RWPE2 (cell line): ENCODE measurements around the gene TFDP2.

Experiments
- ATAC-seq: fragments of 200-7000 bp; cut with Tn5 transposase; 3 replicates; pipeline ENCODE4 v1.9.1; 2021; ENCODE audit warnings: low read depth
- DNase-seq: peaks from one replicate; pipeline ENCODE4 v3.0.0-alpha.2; 2020; ENCODE audit warnings: low spot score
- H3K27ac ChIP-seq: fragments of 450-650 bp; 2 replicates; pipeline ENCODE4 v1.5.1; 2017; ENCODE audit warnings: mild to moderate bottlenecking; ENCODE audit not compliant: poor library complexity, severe bottlenecking
- H3K27me3 ChIP-seq: fragments of 250-450 bp; sonication (Bioruptor Pico); 2 replicates; pipeline ENCODE4 v1.5.1; 2021; ENCODE audit warnings: mild to moderate bottlenecking, moderate library complexity; ENCODE audit not compliant: insufficient read depth, poor library complexity, severe bottlenecking
- H3K36me3 ChIP-seq: fragments of 250-450 bp; sonication (Bioruptor Pico); 2 replicates; pipeline ENCODE4 v1.5.1; 2020; ENCODE audit warnings: low read depth, mild to moderate bottlenecking, moderate library complexity
- H3K4me1 ChIP-seq: fragments of 250-450 bp; sonication (Bioruptor Pico); 2 replicates; pipeline ENCODE4 v1.5.1; 2021; ENCODE audit warnings: mild to moderate bottlenecking, moderate library complexity; ENCODE audit not compliant: insufficient read depth, poor library complexity, severe bottlenecking
- H3K4me3 ChIP-seq: fragments of 250-450 bp; sonication (Bioruptor Pico); 2 replicates; pipeline ENCODE4 v1.5.1; 2021; ENCODE audit warnings: mild to moderate bottlenecking, moderate library complexity; ENCODE audit not compliant: severe bottlenecking
- H3K9me3 ChIP-seq: fragments of 250-450 bp; sonication (Bioruptor Pico); 2 replicates; pipeline ENCODE4 v1.5.1; 2021; ENCODE audit warnings: mild to moderate bottlenecking, moderate library complexity; ENCODE audit not compliant: severe bottlenecking
- CTCF ChIP-seq: fragments of 450-650 bp; IDR thresholded peaks from one replicate; pipeline ENCODE4 v1.5.1; 2017; ENCODE audit warnings: mild to moderate bottlenecking, moderate library complexity; ENCODE audit not compliant: poor library complexity, severe bottlenecking

TFDP2 gene

GRCh38 chr3:142152384-142152783, 3.0 kb upstream of the TFDP2 start:
- no peak overlapping the region for H3K4me3 ChIP-seq
- H3K4me1 ChIP-seq = peaks cover 3% of the 10 kb centered on the region
- DNase-seq (no peak), ATAC-seq (no peak)
- peak; percentile 21 for TF ChIP-seq CTCF
- H3K27me3 ChIP-seq = no peaks in the 10 kb centered on the region
- H3K27ac ChIP-seq = no peak overlapping the region
- no peaks in the 10 kb centered on the region for H3K36me3 ChIP-seq
- H3K9me3 ChIP-seq = no peaks in the 10 kb centered on the region

GRCh38 chr3:142151828-142152227, 2.5 kb upstream of the TFDP2 start:
- no peak overlapping the region for H3K4me3 ChIP-seq
- no peak for TF ChIP-seq CTCF
- H3K27ac ChIP-seq = no peak overlapping the region
- H3K27me3 ChIP-seq = no peaks in the 10 kb centered on the region
- peaks cover 6% of the 10 kb centered on the region for H3K4me1 ChIP-seq
- H3K36me3 ChIP-seq = no peaks in the 10 kb centered on the region
- no peaks in the 10 kb centered on the region for H3K9me3 ChIP-seq
- no peak for DNase-seq
- no peak for ATAC-seq

GRCh38 chr3:142151240-142151639, 1.9 kb upstream of the TFDP2 start:
- Histone ChIP-seq H3K27ac (no peak overlapping the region), H3K4me3 (no peak overlapping the region), H3K27me3 (no peaks in the 10 kb centered on the region), H3K9me3 (no peaks in the 10 kb centered on the region), H3K4me1 (peaks cover 6% of the 10 kb centered on the region), H3K36me3 (no peaks in the 10 kb centered on the region)
- no peak for DNase-seq
- TF ChIP-seq CTCF = no peak
- ATAC-seq = no peak

- peaks cover 6% of the 10 kb centered on the region for H3K4me1 ChIP-seq
- no peaks in the 10 kb centered on the region for H3K27me3 ChIP-seq
- H3K9me3 ChIP-seq = no peaks in the 10 kb centered on the region
- TF ChIP-seq CTCF = no peak
- no peak for DNase-seq
- no peak overlapping the region for H3K4me3 ChIP-seq
- H3K36me3 ChIP-seq = no peaks in the 10 kb centered on the region
- no peak for ATAC-seq
- H3K27ac ChIP-seq = no peak overlapping the region
These were observed 927 bp upstream of the TFDP2 start for GRCh38 chr3:142150271-142150670.

GRCh38 chr3:142149673-142149992, 289 bp upstream of the TFDP2 start:
- peaks cover 12% of the 10 kb centered on the region for H3K4me1 ChIP-seq
- no peaks in the 10 kb centered on the region for H3K36me3 ChIP-seq
- ATAC-seq (no peak; the same call in 2 of the 3 replicates), DNase-seq (no peak)
- TF ChIP-seq CTCF = no peak
- peak overlapping the region; percentile 45 for H3K27ac ChIP-seq
- H3K4me3 ChIP-seq = peak overlapping the region; percentile 71
- H3K27me3 ChIP-seq = no peaks in the 10 kb centered on the region
- no peaks in the 10 kb centered on the region for H3K9me3 ChIP-seq
